Cortex of kidney (tissue), 1 donor: ENCODE results near the gene SLC8A1.

Experiments used
- DNase-seq: peaks from one replicate; lab custom pipeline; 2025; lab: John Stamatoyannopoulos, UW

SLC8A1 gene

DNA sequence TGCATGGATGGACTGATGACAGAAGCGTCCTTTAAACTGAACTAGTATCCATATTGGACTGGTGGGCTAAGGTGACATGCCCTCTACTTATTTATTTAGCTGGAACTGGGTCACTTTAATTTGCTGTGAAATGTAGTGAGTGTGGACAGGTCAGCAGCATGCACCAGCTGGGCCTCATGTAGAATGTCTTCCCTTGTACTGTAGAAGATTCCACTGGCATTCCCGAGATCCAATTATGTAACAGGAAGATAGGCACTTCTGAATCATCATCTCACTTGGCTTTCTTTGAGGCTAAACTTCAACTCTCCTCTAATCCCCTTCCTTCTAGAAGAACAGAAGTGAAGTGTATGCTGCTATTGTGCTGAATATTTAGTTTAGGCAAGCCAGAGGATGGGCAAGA is 296.2 kb downstream of the SLC8A1 start:
- no peak for DNase-seq

GRCh38 chr2:40150266-40150665 is 301.6 kb downstream of the SLC8A1 start:
- no peak for DNase-seq

GRCh38 chr2:40148334-40148733 is 303.6 kb downstream of the SLC8A1 start:
- DNase-seq: no peak

DNA sequence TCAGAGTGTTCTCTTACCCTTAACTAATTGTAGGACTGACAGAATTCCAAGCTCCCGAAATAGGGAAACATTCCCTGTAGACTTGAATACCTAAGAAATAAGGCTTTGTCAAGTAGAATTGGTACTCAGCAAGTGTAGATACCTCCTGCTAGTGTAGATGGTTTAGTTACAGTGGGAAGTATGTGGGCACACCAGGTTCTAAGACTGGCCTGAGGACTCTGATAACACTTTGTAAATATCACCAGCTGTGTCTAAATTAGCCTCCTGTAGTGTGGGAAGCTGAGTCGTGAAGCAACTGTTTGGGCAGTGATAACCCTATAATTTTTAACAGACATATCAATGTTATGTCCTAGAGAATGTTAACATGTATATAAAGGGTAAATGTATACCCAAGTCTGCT is 304.5 kb downstream of the SLC8A1 start:
- no peak for DNase-seq

GRCh38 chr2:40144022-40144421 is 307.9 kb downstream of the SLC8A1 start:
- no peak for DNase-seq

- no peak for DNase-seq
Measured at GRCh38 chr2:40138314-40138713, 313.6 kb downstream of the SLC8A1 start.

DNA sequence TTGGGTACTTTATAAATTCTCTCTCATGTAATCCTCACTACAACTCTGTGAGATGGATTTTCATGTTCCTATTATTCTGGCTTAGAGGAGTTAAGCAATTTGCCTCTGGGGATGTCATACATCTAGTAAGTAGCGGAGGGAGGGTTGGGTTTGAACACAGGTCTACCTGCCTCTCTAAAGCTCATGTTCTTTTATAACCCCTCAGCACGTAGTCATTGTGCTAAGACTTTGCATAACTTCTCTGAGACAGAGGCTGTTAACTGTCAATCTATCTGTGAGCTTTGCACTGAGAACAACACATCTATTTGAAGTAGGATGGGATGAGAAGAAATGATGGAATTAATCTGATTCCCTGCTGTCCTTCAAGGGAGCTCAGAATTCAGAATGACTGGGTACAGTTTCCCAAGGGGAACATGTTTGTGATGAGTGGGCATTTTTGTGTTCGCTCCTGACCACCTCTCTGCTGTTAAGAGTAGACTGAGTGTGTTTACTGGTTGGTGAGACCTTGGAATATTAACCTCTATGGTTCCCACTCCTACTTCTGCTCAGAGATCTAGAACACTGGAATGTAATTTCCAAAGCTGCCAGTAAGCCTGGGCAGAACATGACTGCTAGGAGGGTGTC is 320.7 kb downstream of the SLC8A1 start:
- DNase-seq: no peak

GRCh38 chr2:40130251-40130994 is 321.5 kb downstream of the SLC8A1 start:
- DNase-seq: no peak

DNA sequence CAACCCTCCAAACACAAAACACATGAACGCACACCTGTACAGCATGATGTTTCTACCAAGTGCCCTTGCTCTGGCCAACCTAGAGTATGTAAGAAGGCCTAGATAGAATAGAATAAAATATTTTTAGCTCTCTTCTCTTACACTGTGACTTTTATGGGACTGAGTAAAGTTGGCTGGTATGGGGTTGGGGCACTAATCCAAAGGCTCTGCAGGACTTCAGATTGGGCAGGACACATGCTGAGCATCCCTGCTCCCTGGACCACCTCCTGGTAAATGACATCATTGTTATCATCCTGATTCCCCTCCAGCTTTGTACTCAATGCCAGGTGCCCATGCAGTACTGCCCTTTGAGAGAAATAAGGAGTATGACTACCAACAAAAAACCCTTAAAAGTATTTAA is 322.2 kb downstream of the SLC8A1 start:
- DNase-seq: no peak

GRCh38 chr2:40128796-40129195 is 323.1 kb downstream of the SLC8A1 start:
- no peak for DNase-seq

- DNase-seq: no peak
Measured at GRCh38 chr2:40127890-40128557, 323.9 kb downstream of the SLC8A1 start.

DNA sequence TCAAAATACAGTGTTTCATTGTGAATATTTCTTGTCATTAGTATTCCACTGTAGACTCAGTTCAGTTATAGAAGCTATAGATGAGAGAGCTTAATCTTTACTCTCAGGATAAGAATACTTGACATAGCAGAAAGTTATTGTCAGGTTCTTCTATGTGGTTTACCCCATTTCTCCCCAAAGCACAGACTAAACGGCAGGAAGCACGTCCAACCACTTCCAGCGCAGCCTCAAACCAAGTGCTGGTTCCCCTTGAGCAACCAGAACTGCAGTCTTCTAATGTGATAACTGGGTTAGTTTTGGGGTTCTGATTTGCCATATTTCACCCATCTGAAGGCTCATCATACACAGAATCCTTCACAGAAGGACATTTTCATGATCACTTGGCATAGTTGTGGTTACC is 324.7 kb downstream of the SLC8A1 start:
- DNase-seq: no peak

DNA sequence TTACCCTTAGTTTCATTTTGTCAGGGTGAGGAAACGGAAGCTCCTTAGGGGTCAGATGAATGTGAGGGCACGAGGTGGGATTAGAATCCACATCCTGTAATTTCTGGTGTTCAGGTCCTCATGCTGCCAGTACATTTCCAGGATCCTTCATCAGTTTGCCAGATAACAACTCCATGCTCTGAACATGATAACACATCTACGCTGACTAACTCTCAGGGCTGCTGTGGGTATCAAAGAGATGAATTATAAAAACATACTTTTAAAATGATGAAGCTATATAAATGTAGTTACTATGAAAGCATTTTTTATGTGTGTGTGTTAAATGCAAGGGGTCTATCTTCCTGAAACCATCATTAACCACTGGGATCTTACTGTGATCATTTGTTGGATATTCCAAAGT is 325.9 kb downstream of the SLC8A1 start:
- no peak for DNase-seq

DNA sequence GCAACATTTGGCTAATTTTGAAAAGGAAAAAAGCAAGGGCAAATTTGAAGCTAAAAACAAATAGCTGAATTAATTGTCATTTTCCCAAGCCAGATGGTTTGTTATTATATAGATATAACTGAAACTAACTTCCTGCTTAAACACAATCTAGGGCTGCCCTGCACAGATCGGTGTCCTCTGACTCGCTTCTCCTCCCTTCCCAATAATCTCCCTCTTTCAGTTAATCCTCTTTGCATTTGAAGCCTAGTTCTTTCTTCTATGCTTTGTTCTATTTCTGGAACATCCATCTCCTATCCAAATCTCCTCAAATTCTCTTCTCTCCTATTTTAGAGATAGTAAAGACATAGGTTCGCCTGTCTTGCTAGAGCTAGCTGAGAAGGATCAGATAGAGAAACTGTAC is 328.1 kb downstream of the SLC8A1 start:
- no peak for DNase-seq

DNA sequence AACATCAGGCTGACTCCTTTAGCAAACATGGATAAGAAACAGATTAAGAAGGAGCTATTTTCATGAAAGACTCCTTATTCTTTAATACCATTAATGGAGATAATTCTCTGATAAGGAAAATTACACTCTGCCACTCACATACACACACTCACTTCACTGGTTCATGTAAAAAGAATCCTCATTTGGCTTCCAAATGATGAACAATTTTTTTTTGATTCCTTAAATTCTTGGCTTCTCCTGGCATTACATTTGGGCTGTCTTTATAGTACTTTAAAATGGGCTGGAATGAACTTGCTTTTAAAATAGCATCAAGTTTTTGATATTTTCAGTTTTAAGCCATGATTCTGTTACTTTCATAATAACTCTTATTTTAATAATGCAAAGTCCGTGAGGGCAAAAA is 328.6 kb downstream of the SLC8A1 start:
- no peak for DNase-seq

DNA sequence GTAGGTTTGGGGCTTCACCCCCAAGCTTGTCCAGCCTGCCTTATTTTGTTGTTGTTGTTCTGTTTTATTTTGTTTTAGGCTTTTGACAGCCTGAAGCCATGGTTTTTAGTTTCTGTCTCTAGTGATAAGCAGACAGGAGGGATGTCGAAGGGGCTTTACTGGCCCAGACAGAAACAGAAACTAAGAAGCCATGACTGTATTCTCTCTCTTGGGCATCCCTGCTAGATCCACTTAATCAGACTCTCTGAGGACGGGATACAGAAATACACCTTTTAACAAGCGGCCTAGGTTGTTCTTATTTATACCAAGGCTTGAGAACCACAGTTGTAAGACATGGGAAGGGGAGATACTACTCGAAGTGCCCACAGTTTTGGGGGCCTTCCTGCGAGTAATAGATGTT is 330.9 kb downstream of the SLC8A1 start:
- no peak for DNase-seq

DNA sequence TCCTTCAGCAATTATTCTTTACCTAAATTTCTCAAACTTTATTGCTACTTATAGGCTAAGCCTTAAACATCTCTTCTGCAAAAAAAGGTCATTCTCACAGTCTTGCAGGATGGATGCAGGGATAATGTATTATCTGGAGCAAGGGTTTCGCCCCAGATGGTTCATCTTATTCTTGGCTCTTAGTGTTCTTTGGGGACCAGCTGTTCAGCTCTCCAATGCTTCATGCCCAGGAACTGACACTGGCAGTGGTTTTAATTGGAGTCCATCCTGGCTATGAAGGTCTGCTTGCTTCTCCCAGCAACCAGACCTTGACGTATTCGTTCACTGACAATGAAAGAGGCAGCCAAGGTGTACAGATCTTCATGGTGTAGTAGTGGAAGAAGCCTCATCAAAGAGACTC is 331.9 kb downstream of the SLC8A1 start:
- no peak for DNase-seq

- DNase-seq: no peak
Measured at GRCh38 chr2:40118622-40119021, 333.3 kb downstream of the SLC8A1 start.

GRCh38 chr2:40115894-40116293 is 336.0 kb downstream of the SLC8A1 start:
- no peak for DNase-seq

GRCh38 chr2:40115348-40115747 is 336.5 kb downstream of the SLC8A1 start:
- DNase-seq: no peak

DNA sequence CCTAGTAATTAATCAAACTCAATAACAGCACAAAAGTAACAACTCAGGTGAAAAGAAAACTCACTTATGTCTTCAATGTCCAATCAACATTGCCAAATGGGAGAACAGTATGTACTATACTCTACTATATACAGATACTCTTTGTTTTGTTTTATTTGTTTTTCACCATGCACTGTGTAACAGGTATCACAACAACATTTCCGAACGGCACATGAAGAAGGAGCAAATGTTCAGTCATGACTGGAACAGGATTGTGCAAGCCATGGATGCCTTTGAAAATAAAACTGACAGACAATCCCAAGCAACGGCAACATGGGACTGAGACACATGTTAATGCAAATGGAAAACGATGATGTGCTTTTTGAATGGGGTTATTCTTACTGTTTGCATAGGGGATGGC is 337.9 kb downstream of the SLC8A1 start:
- DNase-seq: no peak

DNA sequence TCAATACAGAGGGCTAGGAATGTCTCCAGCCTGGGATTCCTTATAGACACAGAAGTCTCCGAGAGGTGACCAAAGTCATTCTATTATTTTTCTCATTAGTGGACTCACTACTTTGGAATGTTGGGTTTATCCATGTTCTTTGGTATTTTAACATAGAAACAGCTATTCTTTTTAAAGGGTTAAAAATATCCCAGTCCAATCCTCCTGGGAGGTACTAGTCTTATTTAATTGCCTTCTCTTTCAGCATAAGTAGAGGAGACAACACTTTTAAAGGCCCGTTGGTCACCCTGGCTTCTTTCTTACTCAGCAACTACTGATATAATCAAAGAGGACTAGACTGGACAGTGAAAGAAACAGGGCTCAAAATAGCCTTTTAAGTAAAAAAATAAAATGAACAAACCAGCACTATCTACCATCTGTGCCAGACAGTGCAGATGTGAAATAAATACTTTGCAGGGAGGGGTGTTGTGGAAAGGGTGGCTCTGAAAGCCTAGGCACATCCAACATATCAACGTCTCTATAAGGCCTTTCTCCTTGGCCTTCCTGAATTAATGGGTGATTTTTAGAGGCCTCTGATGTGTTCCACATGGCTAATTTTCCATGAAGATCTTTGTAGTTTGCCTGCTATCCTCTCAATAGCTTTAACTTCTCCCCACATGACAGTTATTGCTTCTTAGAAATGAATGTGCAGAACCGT is 338.5 kb downstream of the SLC8A1 start:
- DNase-seq: no peak

DNA sequence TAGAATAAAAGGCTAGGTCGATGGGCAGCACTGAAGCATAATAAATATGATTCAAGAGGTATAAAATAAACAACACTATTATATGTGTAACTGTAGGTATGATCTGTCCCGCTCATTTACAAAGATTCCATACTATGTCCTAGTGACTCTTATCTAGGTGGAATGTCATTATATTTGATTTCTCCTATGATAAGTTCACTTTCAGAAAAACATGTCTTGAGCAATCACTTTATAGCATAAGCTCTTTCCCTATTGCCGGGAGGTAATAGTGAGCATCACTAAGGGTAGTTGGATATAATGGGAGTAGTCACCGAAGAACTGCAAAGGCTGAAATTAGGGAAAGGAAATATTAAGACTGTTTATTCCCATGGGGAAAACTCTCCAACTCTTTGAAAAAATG is 342.5 kb downstream of the SLC8A1 start:
- no peak for DNase-seq
